GM12864 (cell line): ENCODE measurements around the gene CEND1.
"Not testable (repeated sequence)": the region's sequence is repeated elsewhere in the genome, so short reads cannot be mapped to it uniquely, and the experiment has no call there.

ENCODE experiments used
- DNase-seq: peaks from one replicate; pipeline ENCODE4 v3.0.0-alpha.2; 2011; ENCODE audit warnings: low read depth
- H3K4me3 ChIP-seq: 2 replicates; pipeline ENCODE4 v1.5.1; 2011; ENCODE audit warnings: mild to moderate bottlenecking, low read depth, low read length, control low read depth
- CTCF ChIP-seq: IDR thresholded peaks from 2 replicates; pipeline ENCODE4 v1.5.1; 2011; ENCODE audit warnings: low read depth, mild to moderate bottlenecking, moderate library complexity, low read length, control low read depth, inconsistent platforms; ENCODE audit errors: missing control alignments

CEND1 gene

GRCh38 chr11:745428-745827 is 44.5 kb downstream of the CEND1 start:
- H3K4me3 ChIP-seq, result no peak overlapping the region
- no peak for DNase-seq
- no peak for TF ChIP-seq CTCF

GRCh38 chr11:742571-743201 is 47.2 kb downstream of the CEND1 start:
- no peak overlapping the region for H3K4me3 ChIP-seq

GRCh38 chr11:742156-742546 is 47.7 kb downstream of the CEND1 start:
- no peak for DNase-seq
- no peak overlapping the region for H3K4me3 ChIP-seq
- no peak for TF ChIP-seq CTCF

More at GRCh38 chr11:742571-743201, 47.2 kb downstream of the CEND1 start:
- DNase-seq, result no peak
- TF ChIP-seq CTCF, result no peak

GRCh38 chr11:737899-738298 is 52.0 kb downstream of the CEND1 start:
- not testable (repeated sequence) for DNase-seq, H3K4me3 ChIP-seq

GRCh38 chr11:737366-737765 is 52.5 kb downstream of the CEND1 start:
- DNase-seq, result no peak
- H3K4me3 ChIP-seq, result no peak overlapping the region
- TF ChIP-seq CTCF, result no peak
